OCI-LY3 (cell line): Measurements from ENCODE around the gene L3MBTL4.

Experiments
- H2AFZ ChIP-seq: fragments of 200-600, 300-600 bp; shearing (Covaris generic); 2 replicates; pipeline ENCODE4 v1.6.0; 2014; ENCODE audit warnings: antibody characterized with exemption, low read depth, low read length
- H3K27ac ChIP-seq: fragments of 200-600, 300-600 bp; sonication (generic); 2 replicates; pipeline ENCODE4 v1.5.1; 2014; ENCODE audit warnings: mild to moderate bottlenecking, low read length, moderate library complexity, mixed read lengths
- H3K27me3 ChIP-seq: fragments of 200-600, 300-600 bp; sonication (generic); 2 replicates; pipeline ENCODE4 v1.6.1; 2014; ENCODE audit warnings: low read depth, low read length, mixed read lengths
- H3K36me3 ChIP-seq: fragments of 200-600, 300-600 bp; sonication (generic); replicated peaks from 2 replicates; pipeline ENCODE3; 2014; ENCODE audit warnings: low read depth, low read length, mixed read lengths
- H3K4me1 ChIP-seq: fragments of 300-600, 200-600 bp; sonication (generic); 2 replicates; pipeline ENCODE4 v1.6.1; 2014; ENCODE audit warnings: low read length, mixed read lengths
- H3K4me2 ChIP-seq: fragments of 200-600, 300-600 bp; sonication (generic); 2 replicates; pipeline ENCODE4 v1.6.1; 2014; ENCODE audit warnings: low read length, mixed read lengths
- H3K4me3 ChIP-seq: fragments of 300-600, 200-600 bp; sonication (generic); 2 replicates; pipeline ENCODE4 v1.5.1; 2014; ENCODE audit warnings: antibody characterized with exemption, mild to moderate bottlenecking, low read length, moderate library complexity
- H3K79me2 ChIP-seq: fragments of 300-600, 200-600 bp; shearing (Covaris generic); 2 replicates; pipeline ENCODE4 v1.6.1; 2014; ENCODE audit warnings: mild to moderate bottlenecking, low read length, mixed read lengths
- H3K9ac ChIP-seq: fragments of 300-600, 200-600 bp; shearing (Covaris generic); 2 replicates; pipeline ENCODE4 v1.6.0; 2014; ENCODE audit warnings: mild to moderate bottlenecking, low read length, moderate library complexity
- H3K9me3 ChIP-seq: fragments of 200-600, 300-600 bp; shearing (Covaris generic); 2 replicates; pipeline ENCODE4 v1.6.1; 2014; ENCODE audit warnings: low read length, mixed read lengths; ENCODE audit not compliant: insufficient read depth
- H4K20me1 ChIP-seq: fragments of 200-600, 300-600 bp; sonication (generic); 2 replicates; pipeline ENCODE4 v1.6.1; 2016; ENCODE audit warnings: low read length, mixed read lengths; ENCODE audit not compliant: insufficient read depth
- EZH2phosphoT487 ChIP-seq: fragments of 200-600 bp; shearing (Covaris generic); IDR thresholded peaks from 2 replicates; pipeline ENCODE4 v1.6.1; 2018; ENCODE audit warnings: antibody characterized with exemption, mixed run types, low read depth
- TF ChIP-seq, protein P1 (sequence below): fragments of 200-600, 300-600 bp; sonication (generic); IDR thresholded peaks from 2 replicates; pipeline ENCODE4 v1.5.1; 2014; ENCODE audit warnings: antibody characterized with exemption, low read length, low read depth

L3MBTL4 gene

DNA sequence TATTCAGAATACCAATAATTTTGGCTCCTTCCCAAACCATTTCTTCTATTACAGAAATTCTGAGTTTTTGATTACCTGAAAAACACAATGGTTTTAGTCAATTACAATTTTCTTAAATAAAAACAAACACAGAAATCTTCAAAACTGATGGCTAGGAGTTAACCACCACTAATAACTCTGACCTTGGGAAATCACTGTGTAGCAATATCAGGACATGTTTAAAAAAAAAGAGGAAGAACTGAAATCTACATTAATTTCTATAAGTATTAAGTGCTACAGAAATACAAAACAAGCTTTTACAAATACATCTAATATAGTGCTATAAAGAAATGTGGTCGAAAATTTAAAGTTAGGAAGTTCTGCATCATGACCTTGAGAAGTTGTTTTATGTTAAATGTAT lies 14.9 kb downstream of the L3MBTL4 start:
- H3K36me3 ChIP-seq = no peaks in the 10 kb centered on the region
- no peak for TF ChIP-seq EZH2phosphoT487
- TF ChIP-seq, protein P1, sequence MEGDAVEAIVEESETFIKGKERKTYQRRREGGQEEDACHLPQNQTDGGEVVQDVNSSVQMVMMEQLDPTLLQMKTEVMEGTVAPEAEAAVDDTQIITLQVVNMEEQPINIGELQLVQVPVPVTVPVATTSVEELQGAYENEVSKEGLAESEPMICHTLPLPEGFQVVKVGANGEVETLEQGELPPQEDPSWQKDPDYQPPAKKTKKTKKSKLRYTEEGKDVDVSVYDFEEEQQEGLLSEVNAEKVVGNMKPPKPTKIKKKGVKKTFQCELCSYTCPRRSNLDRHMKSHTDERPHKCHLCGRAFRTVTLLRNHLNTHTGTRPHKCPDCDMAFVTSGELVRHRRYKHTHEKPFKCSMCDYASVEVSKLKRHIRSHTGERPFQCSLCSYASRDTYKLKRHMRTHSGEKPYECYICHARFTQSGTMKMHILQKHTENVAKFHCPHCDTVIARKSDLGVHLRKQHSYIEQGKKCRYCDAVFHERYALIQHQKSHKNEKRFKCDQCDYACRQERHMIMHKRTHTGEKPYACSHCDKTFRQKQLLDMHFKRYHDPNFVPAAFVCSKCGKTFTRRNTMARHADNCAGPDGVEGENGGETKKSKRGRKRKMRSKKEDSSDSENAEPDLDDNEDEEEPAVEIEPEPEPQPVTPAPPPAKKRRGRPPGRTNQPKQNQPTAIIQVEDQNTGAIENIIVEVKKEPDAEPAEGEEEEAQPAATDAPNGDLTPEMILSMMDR = no peak
- H3K79me2 ChIP-seq = no peaks in the 10 kb centered on the region
- no peaks in the 10 kb centered on the region for H4K20me1 ChIP-seq
- H3K9ac ChIP-seq = no peak overlapping the region
- H3K4me1 ChIP-seq = no peaks in the 10 kb centered on the region
- H3K27ac ChIP-seq = no peak overlapping the region
- H3K4me2 ChIP-seq = no peak overlapping the region
- no peaks in the 10 kb centered on the region for H3K9me3 ChIP-seq
- H3K27me3 ChIP-seq = no peaks in the 10 kb centered on the region
- no peak overlapping the region for H3K4me3 ChIP-seq
- no peak overlapping the region for H2AFZ ChIP-seq

DNA sequence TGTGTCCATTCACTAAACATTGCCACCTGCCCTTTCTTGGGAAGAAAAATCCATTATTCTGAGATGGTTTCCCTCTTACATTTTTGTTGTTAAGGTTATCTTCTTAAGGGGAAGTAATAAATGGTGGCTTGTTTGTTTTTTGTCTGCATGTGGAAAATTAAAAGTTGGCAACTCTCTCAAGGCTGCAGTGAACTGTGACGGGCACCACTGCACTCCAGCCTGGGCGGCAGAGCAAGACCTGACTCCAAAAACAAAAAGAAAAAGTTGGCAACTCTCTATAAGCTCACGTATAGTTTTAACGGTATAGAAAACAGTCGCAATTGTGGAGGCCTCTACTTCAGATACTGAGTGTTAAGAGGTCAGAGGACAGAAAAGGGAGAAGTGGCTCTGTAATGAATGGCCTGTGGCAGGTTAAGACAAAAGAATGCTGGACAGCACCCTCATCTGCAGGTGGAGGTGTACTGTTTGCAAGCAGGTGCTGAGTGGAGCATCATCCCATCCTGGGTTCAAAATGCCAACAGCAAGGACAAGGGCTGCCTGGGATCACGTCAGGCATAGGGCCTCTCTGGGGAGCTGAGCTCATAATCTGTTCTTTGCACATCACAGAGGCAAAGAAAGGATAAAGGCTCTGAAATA lies 16.7 kb downstream of the L3MBTL4 start:
- no peaks in the 10 kb centered on the region for H3K36me3 ChIP-seq
- no peak overlapping the region for H2AFZ ChIP-seq
- no peak overlapping the region for H3K9ac ChIP-seq
- no peaks in the 10 kb centered on the region for H4K20me1 ChIP-seq
- H3K79me2 ChIP-seq = no peaks in the 10 kb centered on the region
- H3K9me3 ChIP-seq = no peaks in the 10 kb centered on the region
- no peak overlapping the region for H3K27ac ChIP-seq
- H3K27me3 ChIP-seq = no peaks in the 10 kb centered on the region
- no peak for TF ChIP-seq EZH2phosphoT487
- TF ChIP-seq, protein P1 = no peak
- no peak overlapping the region for H3K4me2 ChIP-seq
- no peaks in the 10 kb centered on the region for H3K4me1 ChIP-seq
- no peak overlapping the region for H3K4me3 ChIP-seq

DNA sequence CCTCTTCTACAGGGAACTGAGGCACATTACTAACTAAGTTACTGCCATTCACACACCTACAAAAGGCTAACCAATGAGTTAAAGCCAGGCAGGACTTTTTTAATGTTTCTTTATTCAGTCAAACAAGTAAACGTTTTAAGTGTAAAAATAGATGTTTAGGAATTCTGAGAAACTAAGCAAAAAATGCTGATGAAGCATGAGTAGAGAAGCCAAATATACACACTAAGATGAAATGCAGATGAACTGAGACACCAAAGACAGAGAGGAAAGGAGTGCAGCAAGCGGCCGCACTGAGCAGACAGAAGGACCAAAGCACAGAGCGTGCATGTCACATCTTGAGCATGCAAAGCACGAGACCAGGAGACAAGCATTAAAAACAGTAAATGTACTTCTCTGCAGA lies 17.9 kb downstream of the L3MBTL4 start:
- H3K36me3 ChIP-seq = no peaks in the 10 kb centered on the region
- no peaks in the 10 kb centered on the region for H4K20me1 ChIP-seq
- H3K79me2 ChIP-seq = no peaks in the 10 kb centered on the region
- H3K9ac ChIP-seq = no peak overlapping the region
- H3K4me2 ChIP-seq = no peak overlapping the region
- H2AFZ ChIP-seq = no peak overlapping the region
- no peaks in the 10 kb centered on the region for H3K27me3 ChIP-seq
- no peaks in the 10 kb centered on the region for H3K4me1 ChIP-seq
- H3K4me3 ChIP-seq = no peak overlapping the region
- H3K27ac ChIP-seq = no peak overlapping the region
- TF ChIP-seq, protein P1 = no peak
- TF ChIP-seq EZH2phosphoT487 = no peak
- H3K9me3 ChIP-seq = no peaks in the 10 kb centered on the region

DNA sequence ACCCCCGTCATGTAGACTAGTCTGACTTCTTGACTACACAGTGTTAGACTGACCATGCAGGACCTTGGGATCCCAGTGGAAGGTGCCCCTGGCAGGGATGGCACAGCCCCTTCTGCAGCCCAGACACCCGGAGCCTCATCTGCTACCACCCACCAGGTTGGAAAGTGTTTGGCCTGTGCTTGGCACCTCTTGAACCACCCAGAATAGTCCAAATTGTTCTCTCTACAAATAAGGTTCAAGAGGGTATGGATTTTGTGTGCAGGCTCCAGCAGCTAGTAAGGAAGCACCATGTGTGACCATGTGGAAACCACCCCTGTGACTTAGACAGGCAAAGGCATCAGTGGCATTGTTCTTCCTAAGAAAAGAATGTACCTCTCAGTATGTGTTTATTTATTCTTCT lies 18.4 kb downstream of the L3MBTL4 start:
- Histone ChIP-seq H3K9me3 (no peaks in the 10 kb centered on the region), H3K9ac (no peak overlapping the region), H3K27me3 (no peaks in the 10 kb centered on the region), H3K4me3 (no peak overlapping the region), H3K79me2 (no peaks in the 10 kb centered on the region), H3K36me3 (no peaks in the 10 kb centered on the region), H3K27ac (no peak overlapping the region), H2AFZ (no peak overlapping the region), H3K4me1 (no peaks in the 10 kb centered on the region), H4K20me1 (no peaks in the 10 kb centered on the region), H3K4me2 (no peak overlapping the region)
- TF ChIP-seq, protein P1 = no peak
- no peak for TF ChIP-seq EZH2phosphoT487
